NCI-H774 (cell line): ENCODE measurements around the gene CHST11.
"Not testable (repeated sequence)": the region's sequence is repeated elsewhere in the genome, so short reads cannot be mapped to it uniquely, and the experiment has no call there.

Experiments
- DNase-seq: peaks from one replicate; lab custom pipeline; 2025; lab: John Stamatoyannopoulos, UW

CHST11 gene

GRCh38 chr12:104526751-104527150 lies 70.0 kb downstream of the CHST11 start:
- DNase-seq = no peak

- not testable (repeated sequence) for DNase-seq
These were observed 70.9 kb downstream of the CHST11 start for GRCh38 chr12:104527653-104528052.

DNA sequence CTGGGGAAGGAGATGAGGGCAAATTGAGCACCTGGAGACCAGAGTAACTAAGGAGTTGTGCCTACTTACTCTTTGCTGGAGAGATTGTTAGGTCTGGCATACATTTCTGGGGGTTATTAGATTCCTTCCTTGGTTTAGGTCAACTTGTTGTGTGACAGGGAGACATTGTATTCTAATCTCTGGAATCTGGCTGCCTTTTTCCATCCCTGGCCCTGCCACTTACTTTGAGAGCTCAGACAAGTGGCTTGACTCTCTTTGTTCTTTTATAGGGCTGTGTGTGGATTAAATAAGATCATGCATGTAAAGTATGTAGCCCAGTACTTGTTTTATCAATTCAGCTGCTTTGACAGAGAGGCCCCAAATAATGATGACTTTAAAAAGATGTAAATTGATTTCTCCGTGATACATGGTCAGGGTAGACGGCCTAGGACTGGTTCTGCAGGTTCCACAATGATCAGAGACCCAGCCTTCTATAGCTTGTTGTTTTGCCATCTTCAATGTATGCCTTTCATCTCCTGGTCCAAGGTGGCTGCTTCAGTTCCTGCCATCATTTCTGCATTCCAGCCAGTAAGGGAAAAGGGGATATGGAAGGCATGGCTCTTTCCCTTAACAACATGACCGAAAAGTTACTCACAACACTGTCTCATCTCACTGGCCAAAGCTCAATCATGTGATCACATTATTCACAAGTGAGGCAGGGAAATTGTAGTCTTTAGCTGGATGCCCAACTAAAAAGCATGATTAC lies 72.6 kb downstream of the CHST11 start:
- no peak for DNase-seq

DNA sequence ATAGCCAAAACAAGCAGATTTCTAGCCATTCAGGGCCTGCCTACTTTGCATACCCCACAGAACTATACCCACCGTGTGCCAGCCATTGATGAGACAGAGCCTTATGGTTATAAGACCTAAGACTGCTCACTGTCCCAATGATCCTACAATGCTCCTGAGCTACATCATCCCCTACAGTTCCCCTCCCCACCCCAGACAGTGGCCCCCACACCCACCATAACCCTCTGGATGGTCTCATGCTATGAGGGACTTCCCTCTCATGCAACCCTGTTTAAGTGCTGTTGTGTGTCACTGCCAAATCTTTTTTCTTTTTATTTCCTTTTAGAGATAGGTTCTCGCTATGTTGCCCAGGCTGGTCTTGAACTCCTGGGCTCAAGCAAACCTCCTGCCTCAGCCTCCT lies 75.9 kb downstream of the CHST11 start:
- no peak for DNase-seq

DNA sequence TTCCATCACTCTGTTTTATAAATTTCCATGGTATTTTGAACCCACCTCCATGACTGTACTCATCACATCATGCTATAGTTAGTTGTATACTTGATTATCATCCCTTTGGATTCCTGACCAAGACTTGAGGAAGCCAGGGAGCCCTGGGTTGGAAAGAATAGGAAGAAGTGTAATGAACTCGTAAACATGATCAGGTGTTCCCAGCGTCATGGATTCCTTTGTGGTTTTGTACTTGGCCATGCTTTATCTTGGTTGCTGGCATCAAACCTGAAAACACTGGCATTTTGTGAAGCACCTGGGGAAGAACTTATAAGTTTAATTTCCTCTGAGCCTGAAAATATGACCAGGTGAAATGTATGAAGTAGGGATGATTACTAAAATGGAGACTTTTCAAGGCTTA lies 76.4 kb downstream of the CHST11 start:
- DNase-seq = no peak

GRCh38 chr12:104534162-104534856 lies 77.6 kb downstream of the CHST11 start:
- DNase-seq = no peak

GRCh38 chr12:104534857-104535248 lies 78.1 kb downstream of the CHST11 start:
- DNase-seq = no peak

GRCh38 chr12:104535369-104535768 lies 78.6 kb downstream of the CHST11 start:
- no peak for DNase-seq

GRCh38 chr12:104536841-104537240 lies 80.1 kb downstream of the CHST11 start:
- DNase-seq = no peak

GRCh38 chr12:104538056-104538455 lies 81.3 kb downstream of the CHST11 start:
- no peak for DNase-seq

- DNase-seq = no peak
These were observed 82.2 kb downstream of the CHST11 start for GRCh38 chr12:104538891-104539462.

GRCh38 chr12:104544836-104545235 lies 88.1 kb downstream of the CHST11 start:
- DNase-seq = no peak

DNA sequence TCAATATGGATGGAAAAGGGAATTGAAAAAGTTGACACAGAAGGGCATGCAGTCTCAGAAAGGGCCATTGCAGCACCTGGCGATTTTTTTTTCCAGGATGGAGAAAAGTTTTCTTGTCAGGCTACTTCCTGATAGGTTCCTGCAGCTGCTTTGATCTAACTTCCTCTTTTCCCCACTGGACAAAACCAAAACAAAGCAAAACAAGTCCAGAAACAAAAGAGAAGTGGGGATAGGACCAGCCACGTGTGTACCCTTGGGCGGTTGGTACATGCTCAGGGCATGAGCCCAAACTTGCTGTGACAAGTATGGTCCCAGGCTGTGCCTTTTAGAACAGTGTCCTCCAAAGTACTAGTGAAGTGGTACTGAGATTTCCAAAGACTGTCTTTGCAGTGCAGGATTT lies 89.8 kb downstream of the CHST11 start:
- no peak for DNase-seq

DNA sequence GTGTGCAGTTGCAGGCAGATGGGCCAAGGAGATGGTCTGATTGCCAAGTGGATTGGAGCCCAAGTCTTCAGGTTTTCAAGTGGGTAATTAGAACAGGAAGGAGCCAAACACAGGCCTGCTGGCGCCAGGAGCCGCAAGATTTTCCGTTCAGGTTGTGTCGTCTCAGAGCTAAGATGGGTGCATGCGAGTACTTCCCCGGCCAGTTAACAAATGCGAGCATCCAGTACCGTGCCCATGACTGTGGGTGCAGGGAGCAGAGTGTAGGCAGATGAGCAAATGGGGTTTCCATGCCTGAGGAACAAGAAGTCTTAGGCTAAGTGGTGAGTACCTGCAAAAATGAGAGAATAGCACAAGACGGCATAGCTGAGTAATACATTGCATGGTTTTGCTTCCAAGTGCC lies 90.5 kb downstream of the CHST11 start:
- no peak for DNase-seq

DNA sequence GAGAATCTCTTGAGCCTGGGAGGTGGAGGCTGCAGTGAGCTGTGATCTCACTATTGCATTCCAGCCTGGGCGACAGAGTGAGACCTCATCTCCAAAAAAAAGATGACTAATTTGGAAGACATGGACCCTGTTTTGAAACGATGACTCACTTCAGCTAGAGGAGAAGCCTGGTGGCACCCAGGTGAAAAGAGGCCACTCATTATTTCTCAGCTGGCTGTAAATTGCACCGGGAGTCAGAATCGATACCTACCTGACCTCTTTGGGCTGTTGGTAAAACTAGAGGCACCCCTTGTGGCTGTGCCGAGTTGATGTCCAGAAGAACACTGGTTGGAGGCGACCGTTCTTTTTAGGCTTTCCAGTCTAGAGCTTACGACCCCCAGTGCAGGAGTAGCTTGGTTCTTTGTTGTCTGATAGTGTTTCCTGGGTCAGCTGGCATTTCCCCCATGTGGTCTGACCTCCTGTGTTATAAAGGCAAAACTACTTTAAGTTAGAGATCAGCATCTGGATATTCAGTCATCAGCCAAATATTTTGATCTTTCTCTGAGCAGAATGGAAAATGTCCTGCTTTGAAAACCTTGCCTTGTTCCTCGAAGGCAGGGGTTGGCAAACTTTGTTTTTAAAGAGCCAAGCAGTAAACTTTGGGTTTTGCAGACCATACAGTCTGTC lies 93.2 kb downstream of the CHST11 start:
- DNase-seq = no peak

DNA sequence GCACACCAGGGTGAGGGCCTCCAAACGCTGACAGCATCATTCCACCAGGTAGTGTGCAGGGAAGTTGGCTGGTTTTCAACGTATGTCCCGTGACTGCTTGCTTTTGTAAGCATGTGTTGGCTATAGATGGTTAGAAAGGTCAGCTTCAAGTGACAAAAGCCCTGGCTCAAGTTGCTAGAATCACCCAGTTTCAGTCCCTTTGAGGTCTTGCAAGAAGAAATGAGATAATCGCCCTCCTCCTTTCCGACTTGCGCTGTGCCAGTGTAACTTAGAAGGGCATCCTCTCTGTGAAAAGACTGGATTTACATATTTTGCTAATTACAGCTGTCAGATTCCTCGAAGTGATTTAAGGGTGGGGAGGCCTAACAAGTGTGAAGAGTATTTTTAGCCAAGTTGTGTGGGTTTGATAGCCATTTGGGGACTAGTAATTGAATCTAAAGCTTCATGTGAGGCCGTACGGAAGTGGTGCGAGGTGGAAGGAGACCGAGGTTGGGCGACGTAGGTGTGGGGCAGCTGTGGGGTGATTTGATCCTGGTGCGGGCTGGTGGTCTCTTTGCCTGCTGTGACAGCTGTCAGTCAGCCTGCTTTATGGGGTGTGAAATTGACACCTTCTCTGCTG lies 94.7 kb downstream of the CHST11 start:
- DNase-seq = no peak

GRCh38 chr12:104553421-104553820 lies 96.7 kb downstream of the CHST11 start:
- no peak for DNase-seq

DNA sequence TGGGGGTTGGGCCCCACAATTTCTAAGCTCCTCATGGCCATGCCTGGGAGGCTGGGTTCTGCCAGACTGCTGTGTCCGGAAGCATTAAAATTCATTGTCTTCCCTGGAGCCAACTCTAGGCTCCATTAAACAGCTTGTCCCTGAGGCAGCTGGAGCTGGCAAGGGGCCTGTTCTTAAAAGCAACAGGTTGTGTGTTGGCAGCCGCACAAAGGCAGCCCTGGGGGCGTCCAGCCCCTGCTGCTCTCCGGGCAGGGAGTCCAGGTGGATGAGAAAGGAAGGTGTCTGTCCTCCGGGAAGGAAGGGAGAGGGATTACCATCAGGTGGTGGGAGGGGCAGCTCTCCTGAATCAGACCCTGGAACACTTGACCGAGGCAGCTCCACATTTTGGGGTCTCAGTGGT lies 98.9 kb downstream of the CHST11 start:
- peak; percentile 14 for DNase-seq

GRCh38 chr12:104557488-104558195 lies 100.9 kb downstream of the CHST11 start:
- DNase-seq = no peak

DNA sequence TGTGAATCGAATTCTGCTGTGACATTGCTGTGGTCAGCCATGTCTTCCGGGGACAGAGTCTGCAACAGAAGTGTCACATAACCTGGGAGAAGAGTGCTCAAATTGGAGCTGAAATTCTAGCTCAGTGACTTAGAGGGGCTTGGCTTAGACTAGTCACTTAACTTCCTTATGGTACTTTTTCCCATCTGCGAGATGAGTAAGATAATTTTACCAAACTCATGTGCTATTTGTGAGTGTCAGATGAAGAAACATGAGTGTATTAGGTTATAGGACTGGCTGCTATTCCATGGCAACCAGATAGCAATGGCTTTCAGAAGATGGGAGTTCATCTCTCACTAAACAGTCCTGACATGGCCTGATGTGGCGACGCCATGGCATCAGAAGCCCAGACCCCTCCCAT lies 104.1 kb downstream of the CHST11 start:
- DNase-seq = no peak

GRCh38 chr12:104562763-104563162 lies 106.0 kb downstream of the CHST11 start:
- no peak for DNase-seq

DNA sequence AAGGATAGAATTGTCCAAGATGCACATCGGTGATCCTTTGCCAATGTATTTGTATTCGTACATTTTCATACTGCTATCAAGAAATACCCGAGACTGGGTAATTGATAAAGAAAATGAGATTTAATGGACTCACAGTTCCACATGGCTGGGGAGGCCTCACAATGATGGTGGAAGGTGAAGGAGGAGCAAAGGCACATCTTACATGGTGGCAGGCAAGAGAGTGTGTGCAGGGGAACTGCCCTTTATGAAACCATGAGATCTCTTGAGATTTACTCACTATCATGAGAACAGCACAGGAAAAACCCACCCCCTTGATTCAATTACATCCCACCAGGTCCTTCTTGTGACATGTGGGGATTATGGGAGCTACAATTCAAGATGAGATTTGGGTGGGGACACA lies 107.9 kb downstream of the CHST11 start:
- not testable (repeated sequence) for DNase-seq
